ENCODE data around the gene STX16. TPM values are rescaled to one million over a fixed set of nuclear protein-coding genes. Genes with fewer than 3 reads are reported as not detected.
"Not testable (repeated sequence)": the region's sequence is repeated elsewhere in the genome, so short reads cannot be mapped to it uniquely, and the experiment has no call there.

The STX16 gene
- total and polyA plus RNA-seq, 2 of the 13 experiments (the other 11 are each of a cell fraction or from before 2014, with no cell fraction given) = 28.0 to 72.7 TPM

DNA sequence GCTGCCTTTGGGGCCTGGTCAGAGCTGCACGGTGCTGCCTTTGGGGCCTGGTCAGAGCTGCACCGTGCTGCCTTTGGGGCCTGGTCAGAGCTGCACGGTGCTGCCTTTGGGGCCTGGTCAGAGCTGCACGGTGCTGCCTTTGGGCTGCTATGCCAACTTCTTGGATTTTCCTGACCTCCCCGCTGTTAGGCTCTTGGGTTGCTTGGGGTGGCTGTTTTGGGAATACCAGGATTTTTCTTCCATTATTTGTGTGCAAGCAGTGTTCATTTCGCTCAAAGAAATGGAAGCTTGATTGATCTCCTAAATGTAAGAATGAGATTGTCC, 2.6 kb upstream of the STX16 start:
- BruUV-seq (replicated peaks); in situ Hi-C loops (cut with HindIII; ENCODE audit: extremely low pct_ligation_motif_present, low pct_unique_long_range_greater_than_20kb); ATAC-seq; H3K27ac ChIP-seq (ENCODE audit: extremely low read length, insufficient read depth, low read length); H4K20me1 ChIP-seq (ENCODE audit: insufficient read depth, low read length); H3K27me3 ChIP-seq (ENCODE audit: control insufficient read depth in 1 of 2, insufficient read depth in 2 of 2, low read length in 2 of 2); H3K9me3 ChIP-seq (ENCODE audit: low read length); H3K36me3 ChIP-seq (replicated peaks in 1 of 2; ENCODE audit: control insufficient read depth in 1 of 2, insufficient read depth in 2 of 2, low read length in 2 of 2); H3K9ac ChIP-seq (ENCODE audit: insufficient read depth, low read depth, low read length); FAIRE-seq; CTCF ChIA-PET (ENCODE audit: low intra/inter-chr PET ratio, low total read pairs); H3K4me3 ChIP-seq (replicated peaks in 1 of 3; ENCODE audit: insufficient read depth in 1 of 3, low read depth in 2 of 3, low read length in 3 of 3); POLR2A ChIA-PET; intact Hi-C loops (cut with micrococcal nuclease; ENCODE audit: unreplicated experiment); DNase-seq (ENCODE audit: low spot score): not testable (repeated sequence)
- H3K79me2 ChIP-seq (ENCODE audit: insufficient read depth, low read length) = peaks cover 24% of the 10 kb centered on the region
- WGBS (ENCODE audit: low lambda C conversion rate) = 51% methylated on average over 5 of the region's 6 CpGs
- TF ChIP-seq MXD4 (CRISPR knock-in tag; IDR thresholded peaks at IDR 0.05) (0 out of 2 replicates have a peak, but pooled peaks have one; percentile 12), ZFX (CRISPR knock-in tag; IDR thresholded peaks at IDR 0.05; ENCODE audit: low read depth) (peak; percentile 72), ZFY (CRISPR knock-in tag; IDR thresholded peaks at IDR 0.05) (peak; percentile 73)
- TF ChIP-seq, protein P1, sequence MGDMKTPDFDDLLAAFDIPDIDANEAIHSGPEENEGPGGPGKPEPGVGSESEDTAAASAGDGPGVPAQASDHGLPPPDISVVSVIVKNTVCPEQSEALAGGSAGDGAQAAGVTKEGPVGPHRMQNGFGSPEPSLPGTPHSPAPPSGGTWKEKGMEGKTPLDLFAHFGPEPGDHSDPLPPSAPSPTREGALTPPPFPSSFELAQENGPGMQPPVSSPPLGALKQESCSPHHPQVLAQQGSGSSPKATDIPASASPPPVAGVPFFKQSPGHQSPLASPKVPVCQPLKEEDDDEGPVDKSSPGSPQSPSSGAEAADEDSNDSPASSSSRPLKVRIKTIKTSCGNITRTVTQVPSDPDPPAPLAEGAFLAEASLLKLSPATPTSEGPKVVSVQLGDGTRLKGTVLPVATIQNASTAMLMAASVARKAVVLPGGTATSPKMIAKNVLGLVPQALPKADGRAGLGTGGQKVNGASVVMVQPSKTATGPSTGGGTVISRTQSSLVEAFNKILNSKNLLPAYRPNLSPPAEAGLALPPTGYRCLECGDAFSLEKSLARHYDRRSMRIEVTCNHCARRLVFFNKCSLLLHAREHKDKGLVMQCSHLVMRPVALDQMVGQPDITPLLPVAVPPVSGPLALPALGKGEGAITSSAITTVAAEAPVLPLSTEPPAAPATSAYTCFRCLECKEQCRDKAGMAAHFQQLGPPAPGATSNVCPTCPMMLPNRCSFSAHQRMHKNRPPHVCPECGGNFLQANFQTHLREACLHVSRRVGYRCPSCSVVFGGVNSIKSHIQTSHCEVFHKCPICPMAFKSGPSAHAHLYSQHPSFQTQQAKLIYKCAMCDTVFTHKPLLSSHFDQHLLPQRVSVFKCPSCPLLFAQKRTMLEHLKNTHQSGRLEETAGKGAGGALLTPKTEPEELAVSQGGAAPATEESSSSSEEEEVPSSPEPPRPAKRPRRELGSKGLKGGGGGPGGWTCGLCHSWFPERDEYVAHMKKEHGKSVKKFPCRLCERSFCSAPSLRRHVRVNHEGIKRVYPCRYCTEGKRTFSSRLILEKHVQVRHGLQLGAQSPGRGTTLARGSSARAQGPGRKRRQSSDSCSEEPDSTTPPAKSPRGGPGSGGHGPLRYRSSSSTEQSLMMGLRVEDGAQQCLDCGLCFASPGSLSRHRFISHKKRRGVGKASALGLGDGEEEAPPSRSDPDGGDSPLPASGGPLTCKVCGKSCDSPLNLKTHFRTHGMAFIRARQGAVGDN (CRISPR knock-in tag; IDR thresholded peaks at IDR 0.05) = peak; percentile 57
- H2AFZ ChIP-seq (ENCODE audit: low read length) = peak overlapping the region; percentile 49
- peaks cover 31% of the 10 kb centered on the region for H3K4me1 ChIP-seq (ENCODE audit: insufficient read depth, low read length)
- H3K4me2 ChIP-seq (ENCODE audit: low read depth, low read length) = peak overlapping the region; percentile 52; the same call in 1 of the 2 replicates
